Stimulated activated CD8-positive, alpha-beta memory T cell treated with anti-CD3 and anti-CD28 coated beads, Interleukin-7, amount 100 ng/mL, for 4 hours (primary cell): ENCODE results near the gene GALNTL6.

Experiments used
- DNase-seq, 2 donors: peaks; one replicate each; pipeline ENCODE4 v3.0.0-alpha.2; 2020; ENCODE audit warnings: low read depth in 2 of 2

Gene GALNTL6

DNA sequence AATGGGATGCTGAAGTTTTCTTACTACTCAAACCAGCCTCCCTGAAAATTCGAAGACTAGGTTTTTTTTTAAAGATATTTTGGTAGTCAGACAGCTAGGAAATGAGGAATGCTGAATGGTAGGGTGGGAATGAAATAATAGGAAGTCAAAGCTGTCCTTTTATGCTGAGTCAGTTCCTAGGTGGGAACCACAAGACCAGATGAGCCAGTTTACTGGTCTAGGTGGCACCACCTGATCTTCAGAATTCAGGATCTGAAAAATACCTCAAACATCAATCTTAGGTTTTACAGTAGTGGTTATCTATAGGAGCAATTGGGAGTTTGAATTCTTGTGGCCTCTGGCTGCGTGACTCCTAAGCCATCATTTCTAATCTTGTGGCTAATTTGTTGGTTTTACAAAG, 1172.3 kb downstream of the GALNTL6 start:
- DNase-seq = no peak

- no peak for DNase-seq
Measured at GRCh38 chr4:172986114-172986513, 1172.9 kb downstream of the GALNTL6 start.

DNA sequence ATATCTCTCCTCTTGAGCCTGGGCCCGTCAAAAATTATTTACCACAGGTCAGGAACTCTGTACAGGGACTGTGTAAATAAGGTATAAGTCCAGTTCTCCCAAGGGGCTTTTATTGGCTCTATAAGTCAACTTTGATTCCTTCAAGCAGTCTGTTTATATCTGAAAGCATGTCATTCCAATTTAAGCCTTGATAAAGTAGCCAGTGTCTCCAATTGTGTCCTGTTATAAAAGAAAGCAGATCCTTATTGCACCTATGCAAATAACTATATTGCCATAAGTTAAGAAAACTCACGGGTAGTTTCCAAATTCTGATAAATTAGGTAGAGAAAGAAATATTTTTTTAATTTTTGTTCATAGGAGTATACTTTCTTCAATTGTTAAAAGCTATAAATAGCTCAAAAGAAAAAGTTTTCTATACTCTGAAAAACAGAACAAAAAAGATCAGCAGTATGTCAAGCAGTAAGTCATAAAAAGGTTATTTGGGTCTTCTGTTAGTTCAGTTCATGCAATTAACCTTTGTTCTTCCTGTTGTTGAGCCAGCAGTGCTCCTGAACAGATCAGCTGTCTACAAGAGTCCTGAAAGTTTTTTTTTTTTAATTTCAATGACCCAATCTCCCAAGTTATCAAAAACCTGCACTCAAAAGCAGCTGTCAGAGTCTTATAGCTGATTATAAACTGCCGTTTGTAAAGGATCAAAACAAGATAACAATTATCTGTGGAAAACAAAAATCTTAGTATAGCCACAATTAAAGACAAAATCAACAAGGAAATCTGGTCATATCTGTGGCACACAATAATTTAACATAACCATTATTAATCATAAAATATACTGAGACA, 1177.0 kb downstream of the GALNTL6 start:
- DNase-seq = no peak

- no peak for DNase-seq
Measured at GRCh38 chr4:172992648-172993378, 1179.6 kb downstream of the GALNTL6 start.

DNA sequence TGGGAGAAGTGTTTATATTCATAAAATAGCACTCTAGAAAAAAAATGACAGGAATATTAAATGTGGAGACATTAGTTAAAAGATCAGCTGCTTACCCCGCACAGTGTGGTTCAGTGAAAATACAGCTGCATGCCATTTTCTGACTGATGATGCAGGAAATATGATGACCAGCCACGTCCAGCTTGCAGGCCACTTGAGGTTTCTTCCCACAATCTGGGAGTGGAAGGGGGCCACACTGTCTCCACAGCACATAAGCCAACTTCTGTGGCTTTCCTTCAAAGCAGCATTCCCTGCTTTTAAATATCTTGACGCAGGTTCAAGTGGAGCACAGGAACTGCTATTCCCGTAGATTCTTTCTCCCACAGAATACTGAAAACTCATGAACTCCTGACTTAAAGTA, 1182.0 kb downstream of the GALNTL6 start:
- no peak for DNase-seq

DNA sequence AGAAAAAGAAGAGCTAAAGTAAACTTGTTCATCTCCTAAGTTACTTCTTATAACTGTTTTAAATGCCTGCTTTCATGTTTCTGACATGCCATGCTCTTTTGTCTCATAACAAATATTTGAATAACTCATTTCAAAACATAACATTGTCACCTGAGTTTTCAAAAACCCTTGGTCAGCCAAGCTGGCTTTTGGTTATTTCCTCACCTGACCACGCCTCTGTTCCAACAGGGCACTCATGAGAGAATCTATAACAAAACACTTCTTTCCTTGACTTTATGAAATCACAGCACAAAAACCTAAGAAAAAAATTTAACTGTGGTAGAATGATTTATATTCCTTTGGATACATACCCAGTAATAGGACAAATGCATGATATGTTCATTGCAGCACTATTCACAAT, 1182.5 kb downstream of the GALNTL6 start:
- no peak for DNase-seq

- no peak for DNase-seq
Measured at GRCh38 chr4:172996571-172997216, 1183.5 kb downstream of the GALNTL6 start.

- no peak for DNase-seq
Measured at GRCh38 chr4:172997217-172997609, 1184.0 kb downstream of the GALNTL6 start.

DNA sequence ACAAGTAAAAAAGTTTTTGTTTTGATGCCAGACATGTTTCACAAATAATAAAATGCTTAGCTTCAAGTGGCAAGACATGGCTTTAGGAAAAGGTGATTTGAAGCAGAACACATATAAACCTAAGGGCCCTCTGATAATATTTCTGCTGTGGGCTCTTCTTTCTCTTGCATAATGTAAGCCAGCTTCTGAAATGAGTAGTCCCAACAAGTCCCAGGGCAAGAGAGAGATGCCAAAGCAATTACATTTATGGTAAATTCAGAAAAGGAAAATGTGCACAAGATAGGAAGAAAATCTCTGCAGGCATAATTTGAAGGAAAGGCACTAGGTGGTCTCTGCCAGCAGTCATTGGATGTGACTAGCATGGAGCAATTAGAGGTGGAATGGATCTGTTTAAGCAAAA, 1184.7 kb downstream of the GALNTL6 start:
- no peak for DNase-seq

- no peak for DNase-seq
Measured at GRCh38 chr4:172998527-172999469, 1185.6 kb downstream of the GALNTL6 start.

DNA sequence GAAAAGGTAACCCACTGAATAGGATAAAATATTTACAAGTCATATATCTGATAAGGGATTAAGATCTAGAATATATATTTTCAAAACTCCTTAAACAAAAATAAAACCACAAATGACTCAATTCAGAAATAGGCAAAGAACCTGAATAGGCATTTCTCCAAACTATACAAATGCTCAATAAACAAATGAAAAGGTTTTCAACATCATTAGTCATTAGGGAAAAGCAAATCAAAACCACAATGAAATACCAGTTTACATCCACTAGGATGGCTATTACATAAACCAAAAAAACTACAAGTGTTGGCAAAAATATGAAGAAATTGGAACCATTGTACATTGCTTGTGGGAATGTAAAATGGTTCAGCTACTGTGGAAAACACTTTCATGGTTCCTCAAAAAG, 1188.4 kb downstream of the GALNTL6 start:
- DNase-seq = no peak

DNA sequence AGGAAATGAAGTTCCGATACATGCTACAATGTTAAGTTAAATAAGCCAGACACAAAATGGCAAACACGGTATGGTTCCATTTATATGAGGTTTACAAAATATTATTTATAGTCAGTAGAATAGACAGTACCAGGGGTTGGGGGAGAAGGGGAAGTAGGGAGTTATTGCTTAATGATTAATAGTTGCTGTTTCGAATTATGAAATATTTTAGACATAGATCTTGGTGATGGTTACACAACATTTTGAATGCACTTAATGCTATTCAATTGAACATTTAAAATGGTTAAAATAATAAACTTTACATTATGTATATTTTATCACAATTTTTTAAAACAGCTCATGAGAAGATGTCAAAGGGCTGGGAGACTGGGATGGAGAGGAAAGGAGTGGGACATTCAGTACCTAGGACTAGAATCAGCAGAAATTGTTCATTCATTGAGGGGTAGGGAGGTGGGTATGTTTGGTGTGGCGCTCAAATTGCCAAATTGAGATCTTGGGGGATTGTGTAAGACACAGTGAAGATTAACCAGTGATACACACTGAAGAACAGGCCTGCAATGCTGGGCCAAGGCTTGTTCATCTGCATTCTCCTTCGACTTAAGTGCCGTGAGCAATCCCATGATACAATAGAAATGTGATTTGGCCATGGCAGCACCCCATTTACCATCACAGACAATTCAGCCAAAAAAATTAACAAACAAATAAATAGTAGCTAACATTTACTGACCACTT, 1189.8 kb downstream of the GALNTL6 start:
- no peak for DNase-seq

DNA sequence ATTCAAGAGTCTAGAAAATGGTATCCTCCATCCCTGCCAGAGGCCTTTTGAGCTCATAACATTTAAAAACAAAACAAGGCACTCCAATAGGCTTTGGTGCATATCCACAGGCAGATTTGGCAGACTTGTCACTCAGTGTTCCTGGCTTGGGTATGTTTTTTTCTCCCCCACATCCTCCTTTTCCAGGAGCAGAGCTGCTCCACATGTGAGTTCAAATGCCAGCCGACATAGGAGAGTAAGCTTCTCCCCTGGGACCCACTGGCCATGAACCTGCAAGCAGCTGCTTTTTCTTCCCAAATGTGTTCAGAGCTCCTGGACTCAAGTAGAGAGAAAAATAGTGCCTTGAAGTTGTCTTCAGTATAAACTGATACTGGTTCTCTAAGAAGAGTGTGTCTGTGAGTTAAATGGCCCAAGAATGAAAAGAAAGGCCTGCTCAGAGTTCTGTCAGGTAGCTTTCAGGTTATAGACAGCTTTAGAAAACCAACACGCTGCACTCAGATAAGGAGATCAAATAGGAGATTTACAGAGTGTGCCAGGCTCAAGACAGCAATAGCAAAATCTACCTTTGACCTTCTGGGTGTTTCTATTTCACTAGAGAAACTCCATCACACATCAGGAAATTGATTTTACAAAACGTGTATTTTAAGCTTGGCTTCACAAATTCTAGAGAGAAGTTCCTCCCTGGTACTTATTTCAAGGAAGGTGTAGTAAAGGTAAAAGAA, 1192.9 kb downstream of the GALNTL6 start:
- no peak for DNase-seq

GRCh38 chr4:173008436-173008835, 1195.2 kb downstream of the GALNTL6 start:
- DNase-seq = no peak

DNA sequence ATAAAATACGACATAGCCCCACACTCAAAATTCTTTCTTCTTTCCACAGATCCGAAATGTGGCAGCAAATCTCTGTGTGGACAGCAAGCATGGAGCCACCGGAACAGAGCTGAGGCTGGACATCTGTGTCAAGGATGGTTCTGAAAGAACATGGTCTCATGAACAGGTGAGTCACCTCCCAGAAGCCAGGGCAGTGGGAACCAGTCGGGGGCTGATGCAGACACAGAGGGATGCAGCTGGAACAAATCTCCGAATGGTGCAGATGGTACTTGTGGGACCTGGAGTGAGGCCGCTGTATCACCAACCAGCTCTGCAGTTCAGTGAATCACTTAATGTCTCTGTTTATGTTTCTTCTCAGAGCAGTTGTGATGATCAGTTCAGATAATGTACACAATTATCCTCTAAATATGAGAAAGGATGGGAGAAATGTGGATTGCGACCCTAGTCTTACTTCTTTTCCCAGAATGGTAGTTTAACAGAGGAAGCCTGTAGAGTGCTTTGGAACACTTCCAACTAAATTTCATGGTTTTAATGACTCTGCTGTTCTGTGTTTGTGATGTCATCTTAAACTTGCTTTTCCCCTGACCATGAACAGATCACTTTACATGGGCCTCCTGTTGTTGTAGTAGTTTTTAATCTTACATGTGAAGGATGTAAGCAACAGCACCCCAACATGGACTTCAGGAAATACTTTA, 1196.1 kb downstream of the GALNTL6 start:
- no peak for DNase-seq

DNA sequence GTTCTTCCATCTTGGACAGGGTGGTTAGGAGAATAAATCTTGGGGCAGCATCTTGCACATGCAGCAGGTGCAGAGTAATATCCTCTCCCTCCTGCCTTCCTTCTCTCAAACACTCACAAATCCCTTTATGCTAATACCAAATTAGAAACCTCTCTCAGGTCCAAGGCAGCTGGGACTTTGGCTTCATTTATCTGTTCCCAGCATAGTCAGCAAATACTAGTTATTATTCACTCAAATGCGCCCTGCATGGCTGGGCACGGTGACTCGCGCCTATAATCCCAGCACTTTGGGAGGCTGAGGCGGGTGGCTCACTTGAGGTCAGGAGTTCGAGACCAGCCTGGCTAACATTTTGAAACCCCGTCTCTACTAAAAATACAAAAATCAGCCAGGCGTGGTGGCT, 1199.4 kb downstream of the GALNTL6 start:
- no peak for DNase-seq

GRCh38 chr4:173013232-173013930, 1200.2 kb downstream of the GALNTL6 start:
- DNase-seq = peak; percentile 8 to 26

DNA sequence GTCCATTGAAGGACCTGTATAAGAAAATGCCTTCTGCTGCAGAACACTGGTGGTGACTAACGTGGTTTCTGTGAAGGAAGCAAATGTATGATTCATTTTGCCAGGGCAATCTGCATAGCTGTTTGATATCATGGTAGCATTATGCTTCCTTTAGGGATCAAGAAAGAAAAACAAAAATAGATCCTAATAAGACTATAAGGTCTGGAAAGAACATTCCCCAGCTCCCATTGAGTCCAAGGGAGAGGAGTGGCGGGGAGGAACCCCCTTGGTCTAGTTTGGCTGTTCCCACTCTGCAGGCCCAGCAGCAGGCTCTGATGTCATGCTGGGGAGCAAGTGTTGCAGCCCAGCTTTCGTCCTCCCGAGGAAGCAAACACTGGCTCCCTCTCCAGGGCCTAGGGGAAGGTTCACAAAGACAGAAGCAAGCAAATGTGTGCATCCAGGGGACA, 1200.9 kb downstream of the GALNTL6 start:
- DNase-seq = no peak

- DNase-seq = no peak
Measured at GRCh38 chr4:173014836-173015235, 1201.6 kb downstream of the GALNTL6 start.
